Islet of Langerhans (tissue), 1 donor: ENCODE data around the gene C1QTNF9B.
"Not testable (repeated sequence)": the region's sequence is repeated elsewhere in the genome, so short reads cannot be mapped to it uniquely, and the experiment has no call there.

Experiments used
- FAIRE-seq: peaks from one replicate; lab custom pipeline; 2011; peaks lifted over from hg19 to GRCh38; lab: Jason Lieb, UNC

The C1QTNF9B gene

DNA sequence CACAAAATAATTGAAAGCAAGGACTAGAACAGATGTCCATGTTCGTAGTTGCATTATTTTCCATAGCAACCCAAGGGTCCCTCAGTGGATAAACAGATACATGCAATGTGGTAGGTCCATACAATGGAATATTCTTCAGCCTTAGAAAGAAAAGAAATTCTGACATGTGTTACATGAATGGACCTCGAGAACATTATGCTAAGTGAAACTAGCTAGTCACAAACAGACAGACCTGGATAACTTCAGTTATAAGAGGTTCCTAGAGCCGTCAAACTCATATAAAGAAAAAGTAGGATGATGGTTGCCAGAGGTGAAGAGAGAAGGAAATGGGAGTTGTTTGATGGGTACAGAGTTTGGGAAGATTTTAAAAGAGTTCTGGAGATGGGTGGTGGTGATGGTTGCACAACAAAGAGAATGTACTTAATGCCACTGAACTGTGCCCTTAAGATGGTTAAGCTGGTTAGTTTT, at the start of gene C1QTNF9B:
Gene C1QTNF9B (minus strand): TSS at position 51 of the 468 bp plus-strand sequence.
- not testable (repeated sequence) for FAIRE-seq

DNA sequence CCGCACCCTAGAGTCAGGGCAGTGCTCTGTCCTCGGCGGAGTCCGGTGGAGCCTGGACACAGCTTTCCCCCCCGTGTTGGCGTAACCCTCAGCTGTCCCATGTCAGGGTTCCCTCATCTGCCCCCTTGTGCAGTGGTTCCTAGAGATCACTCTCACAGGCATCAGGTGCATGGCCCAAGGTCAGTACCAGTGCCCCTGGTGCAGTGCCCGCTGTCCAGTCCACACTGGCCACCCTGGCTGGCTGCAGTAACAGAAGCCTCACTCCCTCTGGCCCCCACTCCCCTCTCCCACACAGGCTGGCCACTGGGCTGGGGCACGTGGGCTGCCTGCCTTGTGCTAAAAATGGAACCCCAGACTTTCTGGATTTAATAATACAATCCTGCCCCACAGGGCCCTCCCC, 49.6 kb upstream of the C1QTNF9B start:
- FAIRE-seq, result no peak

DNA sequence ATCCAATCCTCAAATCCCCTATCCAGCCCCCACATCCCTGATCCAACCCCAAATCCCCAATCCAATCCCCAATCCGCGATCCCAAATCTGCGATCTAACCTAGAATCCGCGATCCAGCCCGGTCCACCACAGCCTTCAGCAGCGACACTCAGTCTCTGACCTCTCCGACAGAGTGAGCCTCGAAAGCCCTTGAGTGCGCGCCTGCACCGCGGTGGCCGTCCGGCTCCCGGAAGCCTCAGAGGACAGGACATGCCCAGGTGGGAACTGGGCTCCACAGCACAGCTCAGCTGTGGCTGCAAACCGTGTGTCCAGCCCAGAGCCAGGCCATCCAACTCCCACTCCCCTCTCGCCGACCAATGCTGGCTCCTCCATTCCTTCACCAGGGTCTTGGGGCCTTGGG, 48.8 kb upstream of the C1QTNF9B start:
- FAIRE-seq, result no peak

DNA sequence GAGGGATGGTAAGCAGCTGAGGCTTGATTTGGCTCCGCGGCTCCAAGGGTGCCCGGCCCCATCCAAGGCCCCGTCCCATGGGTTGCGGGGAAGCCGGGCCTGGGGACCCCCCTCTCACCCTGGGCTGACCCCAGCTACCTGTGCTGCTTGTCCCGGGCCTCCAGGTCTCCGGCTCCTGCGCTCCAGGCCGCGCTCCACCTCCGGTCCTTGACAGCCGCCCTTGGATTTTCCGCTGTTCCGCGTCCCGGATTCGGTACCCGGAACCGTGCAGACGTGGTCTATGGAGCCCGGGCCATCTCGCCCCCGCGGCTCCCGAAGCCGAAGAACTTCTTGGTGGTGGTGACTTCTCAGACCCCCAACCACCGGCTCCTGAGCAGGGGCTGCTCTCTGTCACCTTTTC, 48.3 kb upstream of the C1QTNF9B start:
- no peak for FAIRE-seq

DNA sequence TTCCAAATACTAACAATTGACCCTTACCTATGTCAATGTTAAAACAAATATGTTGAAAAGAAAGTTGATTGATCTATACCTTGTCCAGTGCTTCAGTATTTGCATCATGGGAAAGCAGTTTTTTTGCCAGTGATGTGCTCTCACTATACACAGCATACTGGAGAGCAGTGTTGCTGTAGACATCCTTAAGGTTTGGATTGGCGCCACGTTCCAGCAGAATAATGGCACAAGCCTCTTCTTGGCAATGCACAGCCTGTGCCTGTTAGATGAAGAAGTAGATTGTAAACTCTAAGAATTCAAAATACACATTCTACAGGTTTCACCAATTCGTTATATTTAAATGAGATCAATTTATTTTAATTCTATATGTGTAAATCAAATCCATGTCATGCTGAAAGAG, 43.9 kb upstream of the C1QTNF9B start:
- no peak for FAIRE-seq

DNA sequence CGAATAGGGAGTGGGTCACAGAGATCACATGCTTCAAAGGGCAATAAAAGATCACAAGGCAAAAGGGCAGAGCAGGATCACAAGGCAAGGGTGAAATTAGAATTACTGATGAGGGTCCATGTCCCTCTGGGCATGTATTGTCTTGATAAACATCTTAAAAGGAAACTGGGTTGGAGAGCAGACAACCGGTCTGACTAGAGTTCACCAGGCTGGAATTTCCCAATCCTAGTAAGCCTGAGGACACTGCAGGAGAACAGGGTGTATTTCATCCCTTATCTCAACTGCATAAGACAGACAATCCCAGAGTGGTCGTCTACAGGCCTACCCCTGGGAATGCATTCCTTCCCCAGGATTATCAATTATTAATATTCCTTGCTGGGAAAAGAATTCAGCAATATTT, 42.4 kb upstream of the C1QTNF9B start:
- not testable (repeated sequence) for FAIRE-seq

DNA sequence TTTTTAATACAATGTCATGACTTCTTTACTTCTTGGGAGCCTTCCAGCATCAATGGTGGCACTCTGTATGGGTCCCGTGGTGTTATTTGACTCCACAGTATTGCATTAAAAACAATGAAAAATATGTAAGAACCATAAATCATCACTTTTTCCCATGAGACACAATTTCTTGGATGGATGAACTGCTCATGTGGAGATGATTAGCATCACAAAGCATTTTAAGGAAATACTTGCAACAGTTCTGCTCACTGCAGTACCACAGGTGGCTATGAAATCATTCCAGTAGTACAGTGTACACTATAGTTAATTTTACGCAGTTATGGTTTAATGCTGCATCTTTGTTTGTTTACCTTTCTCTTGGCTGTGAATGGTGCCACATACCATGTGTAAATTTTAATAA, 37.2 kb upstream of the C1QTNF9B start:
- FAIRE-seq, result no peak

DNA sequence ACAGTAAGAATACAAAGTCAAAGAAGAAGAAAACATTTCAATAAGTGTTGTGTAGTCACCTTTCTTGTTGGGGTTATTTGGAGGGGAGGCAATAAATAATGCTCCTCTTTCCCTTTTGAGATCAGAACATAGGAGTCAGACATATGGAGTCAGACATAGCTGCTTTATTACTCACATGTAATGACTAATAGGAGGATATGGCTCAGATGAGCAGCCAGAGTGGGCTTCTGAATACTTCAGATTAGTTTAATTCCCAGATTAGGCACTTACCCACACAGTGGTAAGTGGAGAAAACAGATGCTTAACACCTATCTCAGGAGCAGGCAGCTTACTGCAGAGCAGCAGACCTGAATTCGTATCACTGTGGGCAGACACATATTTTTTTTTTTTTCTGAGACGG, 31.7 kb upstream of the C1QTNF9B start:
- no peak for FAIRE-seq

DNA sequence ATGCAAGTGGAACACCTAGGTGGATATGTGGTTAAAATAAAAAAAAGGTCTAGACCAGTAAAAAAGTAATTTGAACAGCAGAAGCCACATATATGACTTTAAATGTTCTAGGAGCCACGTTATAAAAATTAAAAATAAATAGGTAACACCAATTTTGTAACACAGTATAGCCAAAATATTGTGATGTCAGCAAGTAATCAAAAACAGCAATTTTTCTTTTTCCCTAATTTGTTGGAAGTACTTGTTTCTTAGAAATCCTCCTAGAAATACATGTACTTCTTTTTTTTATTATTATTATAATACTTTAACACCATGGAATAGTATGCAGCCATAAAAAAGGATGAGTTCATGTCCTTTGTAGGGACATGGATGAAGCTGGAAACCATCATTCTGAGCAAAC, 25.7 kb upstream of the C1QTNF9B start:
- no peak for FAIRE-seq

DNA sequence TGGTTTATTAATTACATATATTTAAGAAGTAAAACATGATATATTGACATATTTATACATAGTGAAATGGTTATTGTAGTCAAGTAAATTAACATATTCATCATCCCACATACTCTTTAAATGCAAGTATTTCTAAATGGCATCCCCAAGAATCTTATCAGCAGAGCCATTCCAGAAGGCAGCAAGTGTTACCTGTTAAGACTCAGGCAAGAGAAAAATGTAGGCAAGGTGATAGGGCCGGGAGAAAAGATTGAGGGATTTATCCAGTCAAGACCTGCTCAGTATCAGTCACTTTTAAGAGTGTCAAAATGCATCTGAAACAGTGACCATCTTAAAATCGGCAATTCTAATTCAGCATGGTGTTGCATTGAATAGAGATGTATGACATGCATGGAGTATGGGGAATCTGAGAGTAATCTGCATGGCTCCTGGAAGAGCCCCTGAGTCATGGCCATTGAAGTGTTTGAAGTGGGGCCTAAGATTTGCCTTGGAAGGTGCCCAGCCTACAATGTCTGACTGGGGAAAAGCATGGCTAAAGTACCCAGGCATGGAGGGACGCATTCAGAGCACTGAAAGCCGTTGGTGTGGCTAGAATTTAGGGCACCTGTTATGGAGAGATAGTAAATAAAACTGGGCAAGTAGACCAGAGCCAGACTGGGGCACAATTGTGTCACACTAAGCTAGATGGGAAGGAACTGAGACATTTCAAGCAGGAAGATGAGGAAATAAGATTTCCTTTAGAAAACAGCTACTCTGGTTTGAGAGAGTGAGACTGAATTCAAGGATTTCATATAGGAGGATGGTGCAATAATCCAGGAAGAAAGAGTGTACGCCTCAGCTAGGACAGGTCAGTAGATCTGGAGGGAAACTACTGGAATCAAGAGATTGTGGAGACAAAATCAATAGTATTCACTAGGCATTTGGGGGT, 25.0 kb upstream of the C1QTNF9B start:
- FAIRE-seq, result no peak

DNA sequence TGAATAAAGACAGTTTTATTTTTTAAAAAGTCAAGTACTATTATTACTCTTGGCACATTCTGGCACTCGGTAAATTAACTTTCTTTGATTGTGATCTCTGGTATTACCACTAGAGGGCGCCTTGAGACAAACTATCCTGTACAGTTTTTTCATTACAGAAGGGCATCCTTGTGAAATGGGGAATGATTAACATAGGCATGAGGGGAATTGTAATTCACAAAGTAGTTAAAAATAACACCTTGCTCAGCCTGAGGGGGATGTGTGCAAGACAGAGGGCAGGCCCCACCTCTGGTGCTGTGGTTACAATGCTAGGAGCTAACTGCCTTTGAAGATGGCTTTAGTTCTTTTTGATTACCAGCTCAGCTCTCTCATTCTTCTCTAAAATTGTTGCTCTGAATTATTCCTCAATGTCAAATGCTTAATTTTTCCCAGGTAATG, 24.2 kb upstream of the C1QTNF9B start:
- FAIRE-seq, result peak; percentile 100

DNA sequence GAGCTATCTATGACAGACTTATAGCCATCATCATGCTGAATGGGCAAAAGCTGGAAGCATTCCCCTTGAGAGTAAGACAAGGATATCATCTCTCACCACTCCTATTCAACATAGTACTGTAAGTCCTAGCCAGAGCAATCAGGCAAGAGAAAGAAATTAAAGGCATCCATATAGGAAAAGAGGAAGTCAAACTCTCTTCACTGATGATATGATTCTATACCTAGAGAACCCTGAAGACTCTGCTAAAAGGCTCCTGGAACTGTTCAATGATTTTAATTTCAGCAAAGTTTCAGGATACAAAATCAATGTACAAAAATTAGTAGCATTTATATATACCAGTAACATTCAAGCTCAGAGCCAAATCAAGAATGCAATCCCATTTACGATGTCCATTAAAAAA, 21.7 kb upstream of the C1QTNF9B start:
- FAIRE-seq, result no peak

DNA sequence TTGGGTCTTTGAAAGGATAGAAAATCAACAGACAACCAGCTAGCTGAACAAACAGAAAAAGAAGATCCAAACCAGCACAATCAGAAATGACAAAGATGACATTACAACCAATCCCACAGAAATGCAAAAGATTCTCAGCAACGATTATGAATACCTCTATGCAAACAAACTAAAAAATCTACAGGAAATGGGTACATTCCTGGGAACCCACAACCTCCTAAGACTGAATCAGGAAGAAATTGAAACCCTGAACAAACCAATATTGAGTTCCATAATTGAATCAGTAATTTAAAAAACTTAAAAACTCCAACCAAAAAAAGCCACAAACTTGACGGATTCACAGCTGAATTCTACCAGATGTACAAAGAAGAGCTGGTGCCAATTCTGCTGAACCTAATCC, 20.9 kb upstream of the C1QTNF9B start:
- no peak for FAIRE-seq

DNA sequence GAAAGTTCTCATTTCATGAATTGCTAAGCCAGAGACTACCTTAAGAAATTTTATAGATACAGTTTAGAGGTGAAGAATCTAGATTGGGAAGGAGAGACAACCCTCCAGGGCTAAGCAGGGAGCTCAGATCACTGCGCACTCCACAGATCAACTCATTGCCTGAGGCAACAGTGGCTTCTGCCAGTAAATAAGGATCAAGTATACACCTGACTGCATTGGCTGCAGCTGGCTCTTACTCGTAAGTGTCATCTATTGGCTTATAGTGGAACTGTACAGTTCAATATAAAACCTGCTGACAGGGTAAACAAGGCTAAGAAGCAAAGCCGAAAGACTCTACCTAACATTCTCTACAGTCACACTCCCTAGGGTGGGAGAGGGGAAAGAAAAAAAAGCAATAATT, 18.0 kb upstream of the C1QTNF9B start:
- FAIRE-seq, result no peak

DNA sequence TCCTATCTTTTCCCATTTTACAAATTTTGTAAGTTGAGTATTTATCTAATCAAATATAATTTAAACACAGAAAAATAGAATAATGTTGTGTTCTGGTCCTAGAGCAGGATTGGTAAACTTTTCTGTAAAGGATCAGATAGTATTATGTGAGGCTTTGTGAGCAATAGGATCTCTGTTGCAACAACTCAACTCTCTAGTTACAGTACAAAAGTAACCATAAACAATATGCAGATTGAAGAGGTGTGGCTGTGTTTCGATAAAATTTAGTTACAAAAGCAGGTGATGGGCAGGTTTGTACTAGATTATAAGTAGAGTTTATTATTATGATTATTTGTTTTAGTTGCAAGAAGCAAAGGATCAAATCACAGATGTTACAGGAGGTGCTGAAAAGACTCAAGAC, 15.2 kb upstream of the C1QTNF9B start:
- no peak for FAIRE-seq

DNA sequence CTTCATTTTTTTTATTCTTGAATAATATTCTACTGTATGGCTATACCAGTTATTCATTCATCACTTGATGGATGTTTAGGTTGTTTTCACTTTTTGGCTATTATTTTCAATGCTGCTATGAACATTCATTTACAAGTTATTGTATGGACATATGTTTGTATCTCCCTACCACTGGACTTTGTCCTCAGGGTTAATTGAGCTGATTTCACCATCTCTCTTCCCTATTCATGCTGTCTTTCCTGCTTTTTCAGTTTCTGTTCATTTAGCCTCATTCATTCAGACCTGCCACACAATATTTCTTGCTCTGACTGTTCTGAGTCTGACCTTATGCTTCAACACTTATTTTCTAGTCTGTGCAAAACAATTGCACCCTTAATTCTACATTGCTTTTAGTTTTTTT, 12.3 kb upstream of the C1QTNF9B start:
- FAIRE-seq, result no peak

DNA sequence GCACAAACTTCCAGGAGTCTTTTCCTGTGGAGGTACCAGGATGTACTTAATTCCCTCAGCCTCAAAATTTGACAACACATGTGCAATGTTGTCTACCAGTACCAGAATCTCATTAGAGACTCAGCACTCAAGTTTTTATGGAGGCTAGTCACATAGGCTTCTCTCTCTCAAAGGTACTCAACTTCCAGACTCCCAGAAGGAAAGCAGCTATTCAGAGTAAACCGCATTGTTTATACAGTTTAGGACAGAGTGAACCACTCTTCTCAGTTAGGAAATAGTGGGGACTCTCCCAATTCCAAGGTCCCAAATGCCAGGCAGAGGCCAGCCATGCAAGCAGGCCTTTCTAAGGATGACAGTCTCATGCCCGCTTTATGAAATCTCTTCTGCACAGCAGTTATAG, 8.5 kb upstream of the C1QTNF9B start:
- no peak for FAIRE-seq

DNA sequence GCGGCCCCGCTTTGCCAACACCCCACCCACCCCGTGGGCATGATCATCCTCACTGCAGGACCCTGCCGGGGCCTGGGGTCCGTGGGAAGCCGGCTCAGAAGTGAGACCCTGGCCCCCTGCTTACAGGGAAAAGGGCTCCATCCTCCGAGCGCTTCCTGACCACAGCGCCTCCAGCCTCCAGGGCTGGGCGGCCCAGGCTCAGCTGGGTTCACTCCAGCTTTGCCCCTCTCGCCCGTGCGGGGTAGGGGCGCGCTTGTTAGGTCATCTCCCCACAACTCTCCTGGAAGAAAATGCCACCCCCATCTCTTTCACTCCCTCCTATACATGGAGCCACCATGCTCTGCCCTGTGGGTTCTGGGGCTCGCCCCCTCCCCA, 6.6 kb upstream of the C1QTNF9B start:
- FAIRE-seq, result no peak

DNA sequence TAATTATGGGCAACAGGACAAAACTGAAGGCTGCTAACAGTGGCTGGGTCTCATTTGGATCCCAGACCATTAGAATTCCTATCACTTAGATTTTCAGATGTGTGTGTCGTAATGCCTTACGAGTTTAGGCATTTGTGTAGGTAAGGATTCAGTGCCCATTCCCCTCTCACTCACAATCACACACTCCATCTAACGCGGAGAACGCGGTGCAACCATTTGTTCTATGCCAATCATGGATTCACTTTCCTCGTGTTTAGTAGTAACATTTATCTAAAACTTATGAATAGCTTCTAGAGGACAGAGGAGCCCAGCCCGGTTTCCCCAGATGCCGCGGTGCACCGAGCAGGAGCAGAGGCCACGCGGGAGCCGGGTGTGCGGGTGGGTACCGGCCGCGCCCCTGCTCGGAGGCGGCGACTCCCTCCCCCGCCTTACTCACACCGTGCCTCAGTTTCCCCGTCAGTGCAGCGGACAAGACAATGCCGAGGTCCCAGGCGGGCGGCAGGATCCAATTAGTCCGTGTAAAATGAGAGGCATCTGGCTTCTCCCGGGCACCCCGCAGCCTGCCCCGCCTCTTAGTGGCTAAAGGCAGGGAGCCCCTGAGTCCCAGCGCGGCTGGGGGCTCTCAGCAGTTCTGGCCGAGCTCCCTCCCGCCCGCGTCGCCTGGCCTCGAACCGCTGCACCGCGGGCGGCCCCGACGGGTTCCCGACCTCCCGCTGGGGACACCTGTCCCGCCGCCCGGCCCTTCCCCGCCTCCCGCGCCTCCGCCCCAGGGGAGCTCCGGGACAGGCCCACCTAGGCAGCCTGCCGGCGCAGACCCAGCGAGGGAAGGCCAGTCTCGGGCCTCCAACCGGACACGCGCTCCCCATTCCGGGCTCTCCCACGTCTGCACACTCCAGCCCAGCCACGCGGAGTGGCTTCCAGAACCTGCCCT, 5.9 kb upstream of the C1QTNF9B start:
- no peak for FAIRE-seq

DNA sequence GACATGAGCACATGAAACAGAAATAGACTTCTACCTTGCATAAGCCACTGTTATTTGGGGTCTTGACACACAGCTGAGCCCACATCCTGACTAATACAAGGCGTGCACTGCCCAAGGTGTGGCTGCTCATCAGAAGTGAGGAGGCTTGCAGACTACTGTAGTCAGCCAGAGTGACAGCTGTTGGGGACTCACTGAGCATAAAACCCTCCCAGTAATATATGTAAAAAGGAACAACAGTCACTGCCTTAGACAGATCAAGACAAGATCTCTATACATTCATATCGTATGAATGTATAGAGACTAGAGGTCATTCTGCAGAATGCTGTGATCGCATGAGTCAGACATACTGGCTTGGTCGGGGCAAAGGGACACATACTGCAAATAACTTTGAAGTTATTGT, 4.1 kb upstream of the C1QTNF9B start:
- FAIRE-seq, result no peak

DNA sequence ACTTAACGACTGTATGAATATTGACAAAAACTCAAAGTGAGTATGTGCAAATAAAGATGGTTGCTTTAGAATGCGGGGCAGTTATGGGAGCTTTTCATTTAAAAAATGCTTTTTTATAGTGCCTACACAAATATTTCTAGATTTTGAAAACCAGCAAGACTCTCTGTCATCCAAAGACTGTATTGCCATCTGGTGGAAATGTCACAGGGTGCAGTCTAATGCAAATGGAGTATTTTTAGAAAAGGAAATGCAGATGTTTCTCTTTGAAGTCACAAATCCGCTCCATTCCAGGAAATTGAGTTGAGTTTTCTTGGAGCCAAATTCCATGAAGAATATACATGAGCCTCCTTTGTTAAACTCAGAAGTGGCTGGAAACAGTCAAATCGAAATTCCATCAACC, 2.3 kb upstream of the C1QTNF9B start:
- FAIRE-seq, result peak; percentile 95

DNA sequence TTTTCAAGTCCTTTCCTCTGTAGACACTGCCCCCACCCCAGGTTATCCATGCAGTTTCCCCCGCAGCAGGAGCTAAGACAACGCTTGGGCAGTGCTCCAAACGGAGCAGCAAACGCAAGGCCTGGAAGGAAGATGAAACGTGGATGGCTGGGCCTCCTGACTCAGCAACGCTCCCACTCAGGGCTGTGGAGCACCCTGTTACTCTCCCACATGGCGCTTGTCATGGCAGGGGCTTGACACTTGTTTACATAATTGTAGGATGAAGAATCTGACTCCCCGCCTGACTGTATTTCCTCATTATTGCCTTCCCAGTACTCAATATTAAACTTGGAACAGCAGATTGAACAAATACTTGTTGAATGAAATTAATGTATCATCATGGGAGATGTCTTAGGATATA, 799 bp upstream of the C1QTNF9B start:
- no peak for FAIRE-seq

DNA sequence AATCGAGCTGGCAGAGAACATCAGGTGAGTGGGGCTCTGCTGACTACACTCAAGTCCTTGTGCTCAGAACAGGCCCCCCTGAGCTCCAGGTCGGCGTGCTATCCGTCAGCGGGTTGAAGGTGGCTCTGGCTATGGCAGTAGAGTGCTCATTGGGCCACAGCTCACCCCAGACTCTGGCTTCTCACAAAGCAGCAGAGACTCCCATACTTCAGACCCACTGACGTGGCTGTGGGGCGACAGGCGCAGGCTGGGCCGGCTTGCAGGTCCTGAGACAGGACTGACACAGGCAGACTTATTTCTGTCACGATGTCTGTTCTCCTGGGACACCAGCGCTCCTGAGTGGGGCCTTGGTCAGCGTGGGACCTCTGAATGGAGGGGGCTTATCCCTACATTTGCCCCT, 2.6 kb downstream of the C1QTNF9B start:
- FAIRE-seq, result not testable (repeated sequence)
